HepG2 (cell line): ENCODE measurements around the gene ARHGEF11.

Experiments
- POLR2AphosphoS5 ChIP-seq: IDR thresholded peaks from 2 replicates; pipeline ENCODE4 v1.6.1; 2012; ENCODE audit warnings: low read depth, low read length
- ZBTB38 ChIP-seq: sonication (generic); formaldehyde crosslinking; IDR thresholded peaks from 2 replicates; pipeline ENCODE4 v1.5.1; 2020; ENCODE audit warnings: mild to moderate bottlenecking, missing genetic modification reagents
- ZNF207 ChIP-seq: fragments of 450-650 bp; IDR thresholded peaks from 2 replicates; pipeline ENCODE4 v1.6.1; 2016; ENCODE audit warnings: antibody characterized with exemption, borderline replicate concordance
- TF ChIP-seq, protein P1 (sequence below): IDR thresholded peaks from 2 replicates; pipeline ENCODE4 v1.6.1; 2016; ENCODE audit warnings: missing compliant biosample characterization, missing genetic modification reagents, borderline replicate concordance
- TF ChIP-seq, protein P2 (sequence below): IDR thresholded peaks from 2 replicates; pipeline ENCODE4 v1.6.1; 2016; ENCODE audit warnings: missing genetic modification reagents, missing compliant biosample characterization
- TF ChIP-seq, protein P3 (sequence below): sonication (generic); formaldehyde crosslinking; IDR thresholded peaks from 2 replicates; pipeline ENCODE4 v1.4.0; 2020; ENCODE audit warnings: missing genetic modification reagents

DNA sequence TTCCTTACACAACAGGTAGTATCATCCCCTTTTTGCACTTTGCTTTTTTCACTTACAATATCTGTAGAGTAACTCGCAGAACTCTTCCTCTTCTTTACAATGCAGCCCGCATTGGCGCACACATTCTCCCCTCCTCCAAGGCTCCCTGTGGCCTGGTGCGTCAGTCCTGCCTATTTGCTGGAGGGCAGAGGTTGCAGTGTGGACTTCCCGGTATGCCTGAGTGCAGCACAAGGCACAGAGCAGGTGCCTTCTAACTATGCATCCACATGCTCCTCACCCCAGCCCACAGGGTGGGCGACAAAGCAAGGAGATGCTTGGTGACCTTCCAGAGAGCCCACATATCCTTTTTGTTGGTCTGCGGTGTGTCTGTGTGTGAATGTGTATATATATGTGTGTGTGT, 53.3 kb downstream of the ARHGEF11 start:
- TF ChIP-seq POLR2AphosphoS5, result no peak
- TF ChIP-seq, protein P1, sequence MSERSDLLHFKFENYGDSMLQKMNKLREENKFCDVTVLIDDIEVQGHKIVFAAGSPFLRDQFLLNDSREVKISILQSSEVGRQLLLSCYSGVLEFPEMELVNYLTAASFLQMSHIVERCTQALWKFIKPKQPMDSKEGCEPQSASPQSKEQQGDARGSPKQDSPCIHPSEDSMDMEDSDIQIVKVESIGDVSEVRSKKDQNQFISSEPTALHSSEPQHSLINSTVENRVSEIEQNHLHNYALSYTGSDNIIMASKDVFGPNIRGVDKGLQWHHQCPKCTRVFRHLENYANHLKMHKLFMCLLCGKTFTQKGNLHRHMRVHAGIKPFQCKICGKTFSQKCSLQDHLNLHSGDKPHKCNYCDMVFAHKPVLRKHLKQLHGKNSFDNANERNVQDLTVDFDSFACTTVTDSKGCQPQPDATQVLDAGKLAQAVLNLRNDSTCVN, result no peak
- no peak for TF ChIP-seq ZBTB38
- TF ChIP-seq, protein P2, sequence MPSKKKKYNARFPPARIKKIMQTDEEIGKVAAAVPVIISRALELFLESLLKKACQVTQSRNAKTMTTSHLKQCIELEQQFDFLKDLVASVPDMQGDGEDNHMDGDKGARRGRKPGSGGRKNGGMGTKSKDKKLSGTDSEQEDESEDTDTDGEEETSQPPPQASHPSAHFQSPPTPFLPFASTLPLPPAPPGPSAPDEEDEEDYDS (CRISPR knock-in tag), result no peak
- TF ChIP-seq, protein P3, sequence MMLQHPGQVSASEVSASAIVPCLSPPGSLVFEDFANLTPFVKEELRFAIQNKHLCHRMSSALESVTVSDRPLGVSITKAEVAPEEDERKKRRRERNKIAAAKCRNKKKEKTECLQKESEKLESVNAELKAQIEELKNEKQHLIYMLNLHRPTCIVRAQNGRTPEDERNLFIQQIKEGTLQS, result no peak
- TF ChIP-seq ZNF207, result no peak
